ENCODE data around the gene OSBPL3.
"Not testable (repeated sequence)": the region's sequence is repeated elsewhere in the genome, so short reads cannot be mapped to it uniquely, and the experiment has no call there.

The OSBPL3 gene

GRCh38 chr7:24920451-24921361 lies 59.3 kb downstream of the OSBPL3 start:
- DNase-seq (ENCODE audit: low spot score), result no peak

- no peak for DNase-seq (ENCODE audit: low spot score)
These were observed 62.3 kb downstream of the OSBPL3 start for GRCh38 chr7:24917510-24918239.

- no peak for DNase-seq (ENCODE audit: low spot score)
These were observed 63.4 kb downstream of the OSBPL3 start for GRCh38 chr7:24916463-24917040.

- no peak for DNase-seq (ENCODE audit: low spot score)
These were observed 65.5 kb downstream of the OSBPL3 start for GRCh38 chr7:24914465-24914859.

- DNase-seq (ENCODE audit: low spot score), result no peak
These were observed 66.0 kb downstream of the OSBPL3 start for GRCh38 chr7:24913801-24914464.

GRCh38 chr7:24912874-24913514 lies 67.0 kb downstream of the OSBPL3 start:
- DNase-seq (ENCODE audit: low spot score), result no peak

- no peak for DNase-seq (ENCODE audit: low spot score)
These were observed 67.6 kb downstream of the OSBPL3 start for GRCh38 chr7:24912424-24912823.

- DNase-seq (ENCODE audit: low spot score), result peak; percentile 31
These were observed 68.8 kb downstream of the OSBPL3 start for GRCh38 chr7:24911213-24911603.

GRCh38 chr7:24910551-24911212 lies 69.3 kb downstream of the OSBPL3 start:
- DNase-seq (ENCODE audit: low spot score), result no peak

- DNase-seq (ENCODE audit: low spot score), result peak; percentile 23
These were observed 71.3 kb downstream of the OSBPL3 start for GRCh38 chr7:24908727-24909126.

GRCh38 chr7:24908166-24908565 lies 71.8 kb downstream of the OSBPL3 start:
- DNase-seq (ENCODE audit: low spot score), result no peak

- no peak for DNase-seq (ENCODE audit: low spot score)
These were observed 72.6 kb downstream of the OSBPL3 start for GRCh38 chr7:24907311-24907886.

GRCh38 chr7:24905996-24906770 lies 73.8 kb downstream of the OSBPL3 start:
- DNase-seq (ENCODE audit: low spot score), result no peak

GRCh38 chr7:24903992-24904391 lies 76.0 kb downstream of the OSBPL3 start:
- not testable (repeated sequence) for DNase-seq (ENCODE audit: low spot score)

- DNase-seq (ENCODE audit: low spot score), result no peak
These were observed 76.4 kb downstream of the OSBPL3 start for GRCh38 chr7:24903559-24903958.

GRCh38 chr7:24902931-24903330 lies 77.0 kb downstream of the OSBPL3 start:
- no peak for DNase-seq (ENCODE audit: low spot score)

GRCh38 chr7:24902276-24902675 lies 77.7 kb downstream of the OSBPL3 start:
- no peak for DNase-seq (ENCODE audit: low spot score)

- DNase-seq (ENCODE audit: low spot score), result no peak
These were observed 80.1 kb downstream of the OSBPL3 start for GRCh38 chr7:24899905-24900304.

GRCh38 chr7:24899161-24899560 lies 80.8 kb downstream of the OSBPL3 start:
- no peak for DNase-seq (ENCODE audit: low spot score)

GRCh38 chr7:24898691-24899090 lies 81.3 kb downstream of the OSBPL3 start:
- no peak for DNase-seq (ENCODE audit: low spot score)
